Fibroblast of lung (primary cell): ENCODE results near the gene ANKRD40CL.

ENCODE experiments used
- CTCF ChIP-seq, 2 donors: IDR thresholded peaks in 1 of 2; conservative IDR thresholded peaks in 1 of 2; 1 replicate in 1 of 2; 2 replicates in 1 of 2; pipeline ENCODE4 v1.5.1; 2011 to 2012; ENCODE audit warnings: low read length in 2 of 2, control low read depth in 1 of 2, inconsistent platforms in 1 of 2, low read depth in 1 of 2, mild to moderate bottlenecking in 1 of 2
- EZH2 ChIP-seq: IDR thresholded peaks from 2 replicates; pipeline ENCODE4 v1.5.1; 2012; ENCODE audit warnings: low read length, control low read depth, mild to moderate bottlenecking; ENCODE audit errors: missing control alignments

DNA sequence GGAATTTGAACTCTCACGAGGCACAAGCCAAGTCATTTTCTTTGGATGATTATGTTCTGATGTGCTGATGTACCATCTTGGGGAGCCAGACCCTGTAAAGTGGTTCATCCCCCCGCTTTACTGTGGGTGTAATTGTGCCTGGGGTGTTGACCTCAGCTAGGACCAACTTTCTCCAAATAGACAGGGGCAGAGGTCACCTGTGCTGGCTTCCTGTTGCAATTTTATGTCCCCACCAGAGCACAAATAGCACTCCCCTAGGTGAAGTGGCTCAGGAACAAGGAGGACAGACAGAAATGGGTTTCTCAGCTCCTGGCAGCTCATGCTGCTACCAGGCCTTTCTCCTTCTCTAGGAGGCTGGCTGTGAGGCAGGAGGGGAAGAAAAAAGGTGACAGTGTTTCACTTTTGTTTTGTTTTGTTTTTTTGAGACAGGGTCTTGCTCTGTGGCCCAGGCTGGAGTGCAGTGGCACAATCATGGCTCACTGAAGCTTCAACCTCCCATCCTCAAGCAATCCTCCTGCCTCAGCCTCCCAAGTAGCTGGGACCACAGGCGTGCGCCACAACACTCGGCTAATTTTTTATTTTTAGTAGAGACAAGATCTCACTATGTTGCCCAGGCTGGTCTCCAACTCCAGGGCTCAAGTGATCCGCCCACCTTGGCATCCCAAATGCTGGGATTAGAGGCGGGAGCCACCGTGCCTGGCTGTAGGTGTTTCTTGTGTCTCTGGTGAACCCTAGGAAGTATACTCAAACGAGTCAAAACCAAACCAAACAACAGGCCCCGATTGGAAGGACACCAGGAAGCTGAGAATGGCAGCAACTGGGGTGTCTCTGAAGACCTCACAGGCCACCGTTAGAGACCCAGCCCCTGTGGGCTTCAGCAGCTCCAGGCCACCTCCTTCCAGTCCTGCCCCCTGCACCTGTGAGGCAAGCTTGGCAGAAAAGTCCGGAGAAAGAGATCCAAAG is 35.6 kb upstream of the ANKRD40CL start:
- TF ChIP-seq CTCF (conservative IDR thresholded peaks at IDR 0.05 in 1 of 2, IDR thresholded peaks at IDR 0.05 in 1 of 2; ENCODE audit: low read depth in 1 of 2, low read length in 2 of 2) (no peak), EZH2 (no peak)
